22Rv1 (cell line): Measurements from ENCODE around the gene DNAJB14.

Source experiments
- CTCF ChIP-seq: fragments of 450-650 bp; IDR thresholded peaks from 2 replicates; pipeline ENCODE4 v1.5.1; 2017; ENCODE audit warnings: mild to moderate bottlenecking
- ZFX ChIP-seq: fragments of 450-650 bp; IDR thresholded peaks from 2 replicates; pipeline ENCODE4 v1.6.1; 2017; ENCODE audit warnings: antibody characterized with exemption, borderline replicate concordance

DNA sequence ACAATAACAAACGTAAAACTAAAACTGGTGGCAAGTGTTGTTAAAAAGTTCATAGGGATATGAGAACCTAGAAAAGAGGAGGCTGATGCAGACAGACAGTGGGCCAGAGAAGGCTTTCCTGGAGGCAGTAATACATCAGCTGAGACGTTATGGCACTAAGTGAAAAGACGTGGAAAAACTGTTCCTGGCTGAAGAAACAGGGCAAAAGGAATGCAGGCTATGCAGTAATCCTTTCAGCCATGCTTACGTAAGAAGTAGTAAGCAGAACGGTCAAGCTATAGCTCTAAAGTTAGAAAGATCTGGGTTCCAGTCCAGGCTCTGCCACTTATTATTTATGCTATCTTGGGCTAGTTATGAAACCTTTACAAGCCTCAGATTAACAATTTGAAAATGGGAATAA lies 58.6 kb downstream of the DNAJB14 start:
- TF ChIP-seq CTCF (no peak), ZFX (no peak)
